SJCRH30 (cell line): ENCODE results near the gene MTOR. TPM values are rescaled to one million over a fixed set of nuclear protein-coding genes. Genes with fewer than 3 reads are reported as not detected.
"Not testable (repeated sequence)": the region's sequence is repeated elsewhere in the genome, so short reads cannot be mapped to it uniquely, and the experiment has no call there.

Experiments
- DNase-seq, 2 experiments: peaks; one replicate each; pipeline ENCODE4 v3.0.0-alpha.2; 2015 to 2020
- H3K27ac ChIP-seq: fragments of 250-450 bp; sonication (Bioruptor Pico); 2 replicates; pipeline ENCODE4 v1.5.1; 2020; ENCODE audit warnings: mild to moderate bottlenecking, moderate library complexity
- H3K27me3 ChIP-seq: fragments of 250-450 bp; sonication (Bioruptor Pico); 2 replicates; pipeline ENCODE4 v1.5.1; 2020; ENCODE audit warnings: mild to moderate bottlenecking, moderate library complexity
- H3K36me3 ChIP-seq: fragments of 250-450 bp; sonication (Bioruptor Pico); 2 replicates; pipeline ENCODE4 v1.5.1; 2020; ENCODE audit warnings: mild to moderate bottlenecking, moderate library complexity
- H3K4me1 ChIP-seq: fragments of 250-450 bp; sonication (Bioruptor Pico); 2 replicates; pipeline ENCODE4 v1.5.1; 2020; ENCODE audit warnings: mild to moderate bottlenecking, moderate library complexity
- H3K4me3 ChIP-seq: fragments of 250-450 bp; sonication (Bioruptor Pico); 2 replicates; pipeline ENCODE4 v1.5.1; 2020; ENCODE audit warnings: mild to moderate bottlenecking, moderate library complexity
- H3K9me3 ChIP-seq: fragments of 250-450 bp; sonication (Bioruptor Pico); replicated peaks from 2 replicates; pipeline ENCODE4 v1.5.1; 2020; ENCODE audit warnings: mild to moderate bottlenecking, moderate library complexity
- total RNA-seq: library from RNA; depleted of rRNA; stranded (reverse); fragments of >200 nt; shearing (Covaris generic); gene quantifications from 2 replicates; pipeline ENCODE4 v1.2.3, GENCODE V29; 2014

MTOR gene
- total RNA-seq, 1 experiment from 2014 or later = 55.2 TPM

DNA sequence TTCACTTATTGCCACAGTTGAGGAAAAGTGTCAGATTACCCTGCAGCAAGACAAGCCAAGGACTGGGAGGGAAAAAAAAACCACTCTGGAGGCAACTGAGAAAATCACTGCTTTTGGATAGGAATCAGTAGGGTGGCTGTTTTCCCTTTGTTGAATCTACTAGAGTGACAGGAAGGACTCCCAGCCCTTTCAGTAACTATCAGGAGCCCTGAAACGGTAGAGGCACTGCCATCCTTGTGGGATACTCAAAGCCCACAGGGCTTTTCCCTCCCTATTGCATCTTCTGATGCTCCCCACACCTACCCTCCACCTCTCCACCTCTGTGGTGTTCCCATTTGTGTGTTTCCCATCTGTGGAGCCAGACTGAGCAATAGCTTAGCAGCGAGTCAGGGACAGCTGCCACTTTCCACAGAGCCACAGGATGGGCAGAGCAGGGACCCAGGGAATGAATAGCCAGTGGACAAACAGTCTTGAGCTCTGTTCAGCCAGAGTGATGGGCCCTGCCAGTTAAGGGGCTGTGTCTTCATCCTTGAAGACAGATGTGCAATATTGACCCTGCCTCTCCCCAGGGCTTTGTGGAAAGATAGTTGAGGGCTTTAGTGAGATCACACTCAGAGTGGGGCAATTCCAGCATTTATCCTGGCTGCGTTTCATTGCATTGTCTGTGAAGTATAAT lies 24.5 kb upstream of the MTOR start:
- no peaks in the 10 kb centered on the region for H3K27me3 ChIP-seq
- H3K27ac ChIP-seq = peak overlapping the region; percentile 37

DNA sequence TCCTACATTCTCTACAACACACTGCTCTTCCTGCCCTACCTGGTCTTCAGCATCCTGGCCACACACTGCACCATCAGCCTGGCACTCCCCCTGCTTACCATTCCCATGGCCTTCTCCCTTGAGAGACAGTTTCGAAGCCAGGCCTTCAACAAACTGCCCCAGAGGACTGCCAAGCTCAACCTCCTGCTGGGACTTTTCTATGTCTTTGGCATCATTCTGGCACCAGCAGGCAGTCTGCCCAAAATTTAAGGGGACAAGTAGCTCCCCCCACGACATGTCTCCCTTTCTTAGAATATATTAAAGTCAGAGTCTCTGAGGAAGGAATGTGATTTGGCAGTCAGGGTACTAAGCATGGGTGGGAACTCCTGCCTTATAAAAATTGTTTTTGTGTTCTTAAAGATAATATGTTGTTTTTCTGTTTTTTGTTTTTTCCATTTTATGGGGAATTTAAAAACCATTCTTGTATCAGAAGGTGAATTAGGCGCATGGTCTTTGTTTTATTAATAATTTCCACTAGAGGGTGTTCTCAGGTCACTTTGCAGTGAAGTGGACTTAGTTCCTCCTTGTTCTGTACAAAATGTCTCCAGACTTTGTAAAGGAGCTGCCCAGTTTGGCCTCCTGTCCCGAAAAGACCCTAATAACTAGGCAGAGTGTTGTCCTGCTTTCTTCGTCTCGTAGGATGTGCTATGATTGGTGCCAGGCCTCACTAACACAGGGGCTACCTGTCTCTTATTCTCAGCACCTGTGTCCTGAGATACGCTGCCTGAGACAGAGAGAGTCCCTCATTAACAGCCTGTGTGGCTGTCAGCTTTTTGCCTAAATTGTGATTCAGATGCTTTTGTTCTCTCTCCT lies 23.8 kb upstream of the MTOR start:
- Histone ChIP-seq H3K27ac (peak overlapping the region; percentile 37), H3K27me3 (no peaks in the 10 kb centered on the region), H3K36me3 (peaks cover 11% of the 10 kb centered on the region), H3K9me3 (no peaks in the 10 kb centered on the region), H3K4me1 (peaks cover 33% of the 10 kb centered on the region), H3K4me3 (no peak overlapping the region)
- no peak for DNase-seq

More for the DNA sequence above, 24.5 kb upstream of the MTOR start:
- Histone ChIP-seq H3K36me3 (peaks cover 11% of the 10 kb centered on the region), H3K9me3 (no peaks in the 10 kb centered on the region), H3K4me1 (peaks cover 33% of the 10 kb centered on the region), H3K4me3 (no peak overlapping the region)
- peak; percentile 62 for DNase-seq

DNA sequence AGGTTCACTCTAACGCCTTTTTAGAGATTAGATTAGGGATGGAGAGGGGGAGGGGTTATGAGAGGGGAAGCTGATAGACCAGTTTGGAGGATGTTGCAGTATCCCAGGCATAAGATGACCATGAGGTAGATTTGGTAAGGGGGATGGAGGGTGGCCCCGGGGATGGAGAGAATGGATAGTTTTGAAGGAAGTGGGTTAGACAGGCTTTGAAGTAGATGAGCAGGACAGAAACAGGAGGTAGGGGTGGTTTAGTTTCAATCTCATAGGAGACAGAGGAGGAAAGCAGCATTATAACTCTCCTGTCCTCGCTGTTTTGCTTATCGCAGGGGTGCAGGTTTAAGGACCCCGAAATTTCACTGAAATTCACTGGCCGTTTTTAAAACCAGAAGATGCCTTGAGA lies 22.4 kb upstream of the MTOR start:
- H3K27ac ChIP-seq = no peak overlapping the region
- H3K27me3 ChIP-seq = no peaks in the 10 kb centered on the region
- H3K4me1 ChIP-seq = peaks cover 33% of the 10 kb centered on the region
- no peak for DNase-seq
- H3K4me3 ChIP-seq = no peak overlapping the region
- no peaks in the 10 kb centered on the region for H3K9me3 ChIP-seq
- H3K36me3 ChIP-seq = peaks cover 18% of the 10 kb centered on the region

DNA sequence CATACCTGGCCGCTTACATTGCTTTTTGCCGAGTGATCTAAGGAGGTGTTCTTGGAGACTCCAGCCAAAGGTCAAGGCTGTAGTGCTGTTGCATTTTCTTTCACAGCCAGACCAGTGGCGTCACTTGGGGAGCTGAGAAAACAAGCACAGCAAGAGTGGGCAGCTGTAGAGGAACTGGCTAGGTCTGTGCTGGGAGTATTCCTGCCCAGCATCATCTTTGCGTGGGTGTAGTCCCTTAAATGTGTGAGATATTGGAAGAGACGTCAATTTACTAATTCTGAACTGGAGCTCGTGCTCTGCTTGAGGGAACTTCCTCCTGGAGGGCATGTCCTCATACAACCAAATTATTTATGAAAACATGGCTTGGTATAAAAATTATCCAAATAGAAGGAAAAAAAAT lies 20.8 kb upstream of the MTOR start:
- peaks cover 20% of the 10 kb centered on the region for H3K4me1 ChIP-seq
- H3K27me3 ChIP-seq = no peaks in the 10 kb centered on the region
- no peak for DNase-seq
- no peak overlapping the region for H3K27ac ChIP-seq
- H3K9me3 ChIP-seq = no peaks in the 10 kb centered on the region
- H3K36me3 ChIP-seq = peaks cover 32% of the 10 kb centered on the region
- no peak overlapping the region for H3K4me3 ChIP-seq

DNA sequence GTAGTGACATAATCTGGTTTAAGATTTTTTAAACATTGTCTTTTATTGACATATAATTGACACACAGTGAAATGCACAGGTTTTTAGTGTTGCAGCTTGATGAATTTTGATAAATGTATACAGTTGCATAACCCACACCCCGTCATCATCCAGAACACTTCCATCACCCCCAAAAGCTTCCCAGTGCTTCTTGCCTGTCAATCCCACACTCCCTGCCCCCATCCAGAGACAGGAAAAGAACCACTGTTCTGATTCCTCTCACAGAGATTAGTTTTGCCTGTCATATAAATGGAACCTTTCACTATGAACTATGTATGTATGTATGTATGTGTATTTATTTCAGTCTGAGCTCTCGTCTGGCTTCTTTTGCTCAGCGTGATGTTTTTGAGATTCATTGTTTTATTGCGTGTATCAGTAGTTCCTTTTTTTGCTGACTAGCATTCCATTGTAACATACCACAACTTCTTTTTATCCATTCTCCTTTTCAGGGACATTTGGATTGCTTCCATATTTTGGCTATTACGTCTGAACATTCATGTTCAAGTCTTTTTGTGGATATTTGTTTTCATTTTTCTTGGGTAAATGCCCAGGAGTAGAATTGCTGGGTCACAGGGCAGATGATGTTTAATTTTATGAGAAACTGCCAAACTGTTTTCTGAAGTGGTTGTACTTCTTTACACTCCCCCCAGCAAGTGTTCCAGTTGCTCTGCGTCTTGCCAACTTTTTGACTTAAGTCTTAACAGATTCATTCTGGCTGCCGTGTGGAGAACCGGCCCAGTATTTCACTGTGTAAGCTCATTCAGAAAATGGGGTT lies 19.4 kb upstream of the MTOR start:
- Histone ChIP-seq H3K36me3 (peaks cover 32% of the 10 kb centered on the region), H3K9me3 (no peaks in the 10 kb centered on the region), H3K4me3 (no peak overlapping the region), H3K27me3 (no peaks in the 10 kb centered on the region), H3K27ac (no peak overlapping the region), H3K4me1 (peaks cover 9% of the 10 kb centered on the region)
- no peak for DNase-seq

DNA sequence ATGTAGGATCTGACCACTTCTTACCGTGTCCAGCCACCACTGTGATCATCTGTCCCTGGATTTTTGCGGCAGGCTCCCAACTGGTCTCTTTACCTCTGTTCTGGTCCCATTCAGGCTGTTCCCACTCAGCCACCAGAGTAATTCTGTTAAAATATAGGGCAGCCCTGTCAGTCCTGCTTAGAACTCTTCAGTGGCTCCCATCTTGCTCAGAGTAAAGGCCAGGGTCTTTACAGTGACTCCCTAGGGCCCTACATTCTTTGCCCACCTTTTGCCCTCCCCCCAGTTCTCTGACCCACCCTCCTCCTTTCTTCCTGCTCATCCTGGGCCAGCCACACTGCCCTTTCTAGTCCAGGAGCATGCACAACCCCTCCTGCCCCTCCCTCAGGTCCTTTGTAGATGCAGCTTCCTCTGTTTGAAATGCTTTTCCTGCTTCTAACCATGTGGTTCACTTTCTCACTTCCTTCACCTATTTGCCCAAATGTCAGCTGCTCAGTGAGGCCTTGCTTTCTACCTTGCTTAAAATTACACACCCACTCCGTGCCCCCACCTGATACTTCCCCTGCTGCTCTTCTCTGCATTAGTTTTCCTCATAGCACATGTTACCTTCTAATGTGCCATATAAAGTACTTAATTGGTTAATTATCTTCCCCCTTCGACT lies 18.5 kb upstream of the MTOR start:
- Histone ChIP-seq H3K36me3 (peaks cover 32% of the 10 kb centered on the region), H3K27me3 (no peaks in the 10 kb centered on the region), H3K4me3 (no peak overlapping the region), H3K27ac (no peak overlapping the region), H3K9me3 (no peaks in the 10 kb centered on the region), H3K4me1 (peaks cover under 1% of the 10 kb centered on the region; the same call in 1 of the 2 replicates)
- DNase-seq = no peak

DNA sequence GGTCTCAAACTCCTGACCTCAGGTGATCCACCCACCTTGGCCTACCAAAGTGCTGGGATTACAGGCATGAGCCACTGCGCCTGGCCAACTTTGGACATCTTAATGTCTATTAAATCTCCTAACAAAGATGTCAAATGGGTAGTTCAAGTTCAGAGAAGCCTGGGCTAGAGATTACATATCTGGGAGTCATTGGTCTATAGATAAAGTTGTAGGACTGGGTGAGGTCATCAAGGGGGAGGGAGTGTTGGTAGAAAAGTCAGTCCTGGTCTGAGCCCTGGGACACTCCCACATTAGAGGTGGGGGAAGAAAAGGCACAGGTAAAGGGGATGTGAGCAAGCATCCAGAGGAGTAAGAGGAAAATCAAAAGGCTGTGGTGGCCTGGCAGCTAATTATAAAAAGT lies 17.3 kb upstream of the MTOR start:
- Histone ChIP-seq H3K27ac (no peak overlapping the region), H3K4me1 (no peaks in the 10 kb centered on the region), H3K27me3 (no peaks in the 10 kb centered on the region), H3K36me3 (peaks cover 31% of the 10 kb centered on the region), H3K4me3 (no peak overlapping the region), H3K9me3 (no peaks in the 10 kb centered on the region)
- no peak for DNase-seq

DNA sequence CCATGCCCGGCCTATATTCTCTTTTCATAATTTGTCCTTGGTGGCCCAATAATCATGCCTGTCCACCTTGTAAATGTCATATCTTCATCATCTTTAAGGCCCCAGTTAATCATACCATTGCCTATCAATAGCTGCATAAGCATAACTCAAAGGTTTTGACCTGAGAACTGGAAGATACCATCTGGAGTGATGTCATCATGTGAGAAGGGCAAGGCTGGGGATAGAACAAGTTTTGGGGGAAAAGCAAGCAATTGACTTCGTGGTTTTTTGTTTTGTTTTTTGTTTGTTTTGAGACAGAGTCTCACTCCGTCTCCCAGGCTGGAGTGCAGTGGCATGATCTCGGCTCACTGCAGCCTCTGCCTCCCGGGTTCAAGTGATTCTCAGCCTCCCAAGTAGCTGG lies 16.8 kb upstream of the MTOR start:
- no peaks in the 10 kb centered on the region for H3K9me3 ChIP-seq
- DNase-seq = no peak
- H3K4me3 ChIP-seq = no peak overlapping the region
- H3K4me1 ChIP-seq = no peaks in the 10 kb centered on the region
- no peak overlapping the region for H3K27ac ChIP-seq
- H3K27me3 ChIP-seq = no peaks in the 10 kb centered on the region
- H3K36me3 ChIP-seq = peaks cover 31% of the 10 kb centered on the region

DNA sequence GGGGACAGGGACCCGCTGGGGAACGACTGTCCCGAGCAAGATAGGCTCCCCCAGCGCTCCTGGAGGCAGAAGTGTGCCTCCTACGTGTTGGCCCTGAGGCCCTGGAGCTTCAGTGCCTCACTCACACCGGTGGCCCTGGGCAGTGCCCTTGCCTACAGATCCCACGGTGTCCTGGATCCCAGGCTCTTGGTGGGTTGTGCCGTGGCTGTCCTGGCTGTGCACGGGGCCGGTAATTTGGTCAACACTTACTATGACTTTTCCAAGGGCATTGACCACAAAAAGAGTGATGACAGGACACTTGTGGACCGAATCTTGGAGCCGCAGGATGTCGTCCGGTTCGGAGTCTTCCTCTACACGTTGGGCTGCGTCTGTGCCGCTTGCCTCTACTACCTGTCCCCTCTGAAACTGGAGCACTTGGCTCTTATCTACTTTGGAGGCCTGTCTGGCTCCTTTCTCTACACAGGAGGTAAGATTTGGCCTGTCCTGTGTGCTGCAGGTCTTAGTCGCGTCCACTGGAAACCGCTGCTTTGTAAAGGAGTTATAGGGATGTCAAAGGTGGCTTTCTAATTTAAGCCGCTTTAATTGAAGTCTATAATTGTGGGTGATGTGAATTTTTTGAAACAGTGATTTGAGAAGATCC lies 11.4 kb upstream of the MTOR start:
- no peaks in the 10 kb centered on the region for H3K4me1 ChIP-seq

DNA sequence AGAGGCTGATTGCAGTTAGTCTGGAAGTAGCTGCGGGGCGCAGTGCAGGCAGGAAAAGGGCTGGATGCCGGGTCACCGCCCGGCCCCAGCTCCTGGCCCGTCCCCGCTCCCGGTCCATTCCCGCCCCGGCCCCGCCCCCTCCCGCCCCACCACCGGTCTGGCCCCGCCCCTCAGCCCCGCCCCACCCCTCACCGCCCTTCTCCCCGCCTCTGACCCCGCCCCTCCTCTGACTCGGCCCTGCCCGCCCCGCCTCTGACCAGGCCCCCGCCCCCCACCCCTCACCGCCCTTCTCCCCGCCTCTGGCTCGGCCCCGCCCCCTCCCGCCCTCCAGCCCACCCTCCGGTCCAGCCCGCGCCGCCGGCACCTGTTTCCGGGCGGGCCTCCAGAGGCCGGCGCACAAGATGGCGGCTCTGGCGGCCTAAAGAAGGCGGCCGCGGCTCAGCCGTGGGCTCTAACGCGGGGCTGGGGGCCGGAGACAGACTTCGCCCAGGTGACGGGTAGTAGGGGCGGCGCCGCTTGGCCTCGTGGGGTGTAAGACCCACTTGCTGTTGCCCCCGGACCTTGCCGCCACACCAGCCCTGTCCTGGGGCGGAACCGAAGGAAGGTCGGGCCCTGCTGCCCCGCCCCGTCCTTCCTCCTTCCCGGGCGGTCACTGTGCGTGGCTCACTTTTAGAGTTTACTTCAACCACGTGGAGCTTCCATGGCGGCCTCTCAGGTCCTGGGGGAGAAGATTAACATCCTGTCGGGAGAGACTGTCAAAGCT lies 10.7 kb upstream of the MTOR start, which contains the start of gene UBIAD1:
UBIAD1 (plus strand) TSS at position 367 of the 763 bp plus-strand sequence; CDS start at position 701, 334 bp downstream.
- Histone ChIP-seq H3K9me3 (no peaks in the 10 kb centered on the region), H3K36me3 (peaks cover 5% of the 10 kb centered on the region; the same call in 1 of the 2 replicates), H3K27me3 (no peaks in the 10 kb centered on the region), H3K4me1 (no peaks in the 10 kb centered on the region), H3K27ac (peak within 1 kb of the TSS; percentile 97), H3K4me3 (peak within 1 kb of the TSS; percentile 100)
- peak; percentile 84 to 92 for DNase-seq

More for the DNA sequence above, 11.4 kb upstream of the MTOR start:
- H3K36me3 ChIP-seq = peaks cover 10% of the 10 kb centered on the region
- no peaks in the 10 kb centered on the region for H3K27me3 ChIP-seq
- peak overlapping the region; percentile 100 for H3K4me3 ChIP-seq
- no peak for DNase-seq
- peak overlapping the region; percentile 97 for H3K27ac ChIP-seq
- H3K9me3 ChIP-seq = no peaks in the 10 kb centered on the region

DNA sequence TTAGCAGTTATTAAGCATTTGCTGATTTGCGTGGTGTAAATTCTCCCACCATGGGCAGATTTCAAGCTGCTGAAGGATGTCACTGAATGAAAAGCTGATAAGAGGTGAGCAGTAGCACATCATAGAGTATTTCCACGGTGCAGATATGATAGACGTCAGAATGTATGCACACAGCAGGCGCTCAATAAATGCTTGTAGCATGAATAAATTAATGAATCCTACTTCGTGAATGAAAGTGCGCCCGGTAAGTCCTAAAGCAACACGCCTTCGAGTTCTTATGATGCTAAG lies 10.1 kb upstream of the MTOR start:
- no peaks in the 10 kb centered on the region for H3K4me1 ChIP-seq
- no peaks in the 10 kb centered on the region for H3K27me3 ChIP-seq
- H3K27ac ChIP-seq = no peak overlapping the region
- H3K9me3 ChIP-seq = no peaks in the 10 kb centered on the region
- no peak for DNase-seq
- H3K36me3 ChIP-seq = peaks cover 5% of the 10 kb centered on the region; the same call in 1 of the 2 replicates
- peak overlapping the region; percentile 22; the same call in 1 of the 2 replicates for H3K4me3 ChIP-seq

DNA sequence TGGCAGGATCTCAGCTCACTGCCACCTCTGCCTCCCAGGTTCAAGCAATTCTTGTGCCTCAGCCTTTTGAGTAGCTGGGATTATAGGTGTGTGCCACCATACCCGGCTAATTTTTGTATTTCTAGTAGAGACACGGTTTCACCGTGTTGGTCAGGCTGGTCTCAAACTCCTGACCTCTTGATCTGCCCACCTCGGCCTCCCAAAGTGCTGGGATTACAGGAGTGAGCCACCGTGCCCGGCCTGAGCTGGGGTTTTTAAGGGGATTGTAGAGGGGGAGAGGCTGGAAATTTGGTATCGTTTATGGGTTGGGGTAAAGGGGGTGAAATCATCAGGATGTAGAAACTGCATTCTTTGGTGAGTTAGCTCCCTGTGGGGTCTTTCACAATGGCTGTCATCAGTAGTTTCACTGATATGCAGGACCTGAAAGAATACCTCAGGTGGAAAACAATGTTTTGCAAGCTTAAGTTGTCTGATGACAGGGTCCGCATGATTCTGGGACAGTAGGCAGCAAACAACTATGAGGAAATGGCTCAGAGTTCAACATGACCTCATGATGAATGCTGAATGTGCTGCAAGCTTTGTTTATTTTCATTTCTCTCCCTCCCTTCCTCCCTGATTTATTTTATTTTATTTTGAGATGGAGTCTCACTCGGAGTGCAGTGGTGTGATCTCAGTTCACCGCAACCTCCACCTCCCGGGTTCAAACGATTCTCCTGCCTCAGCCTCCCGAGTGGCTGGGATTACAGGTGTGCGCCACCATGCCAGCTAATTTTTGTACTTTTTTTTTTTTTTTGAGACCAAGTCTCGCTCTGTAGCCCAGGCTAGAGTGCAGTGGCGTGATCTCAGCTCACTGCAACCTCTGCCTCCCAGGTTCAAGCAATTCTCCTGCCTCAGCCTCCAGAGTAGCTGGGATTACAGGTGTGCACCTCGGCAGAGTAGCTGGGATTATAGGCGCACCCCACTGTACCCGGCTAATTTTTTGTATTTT lies 5.3 kb upstream of the MTOR start:
- not testable (repeated sequence) for H3K36me3 ChIP-seq, H3K27me3 ChIP-seq, H3K27ac ChIP-seq, DNase-seq, H3K4me3 ChIP-seq, H3K9me3 ChIP-seq, H3K4me1 ChIP-seq
